Right ventricle myocardium inferior (tissue), 1 donor: ENCODE data around the gene SPTBN1. TPM values are rescaled to one million over a fixed set of nuclear protein-coding genes. Genes with fewer than 3 reads are reported as not detected.

Experiments
- ATAC-seq: fragments of 200-7000 bp; cut with Tn5 transposase; one replicate; pipeline ENCODE4 v1.9.1; 2020; ENCODE audit warnings: mild to moderate bottlenecking, moderate library complexity
- DNase-seq: peaks from one replicate; pipeline ENCODE4 v3.0.0; 2021; ENCODE audit errors: missing footprints
- intact Hi-C: fragments of 100-400 bp; cut with DNase I; formaldehyde crosslinking; loops from one replicate; pipeline ENCODE4 v1.11.0; 2022
- total RNA-seq: library from RNA; stranded (reverse); fragmentation: NEBNext Ultra II Directional; extraction: Animal tissue kit (Norgen Biotek cat#: 25700); gene quantifications from one replicate; pipeline ENCODE4 v1.2.1, GENCODE V29; 2021
- donor health status: DM: no; HTN: yes; CAD: no; lungs with severe emphysema.

Gene SPTBN1
- total RNA-seq, 1 donor from 2014 or later = 439 TPM

GRCh38 chr2:54587171-54588016, 131.3 kb downstream of the SPTBN1 start:
- no peak for DNase-seq
- intact Hi-C loops = no loop called here
- ATAC-seq = no peak

GRCh38 chr2:54588244-54588899, 132.2 kb downstream of the SPTBN1 start:
- ATAC-seq (no peak), DNase-seq (no peak)
- intact Hi-C loops = no loop called here

- intact Hi-C loops = no loop called here
- DNase-seq (no peak), ATAC-seq (no peak)
Observed at GRCh38 chr2:54589038-54589339, 132.9 kb downstream of the SPTBN1 start.

- intact Hi-C loops = no loop called here
- ATAC-seq = peak; percentile 27
- DNase-seq = no peak
Observed at GRCh38 chr2:54589340-54590215, 133.5 kb downstream of the SPTBN1 start.

- no peak for DNase-seq
- intact Hi-C loops = no loop called here
- ATAC-seq = no peak
Observed at GRCh38 chr2:54590216-54591120, 134.3 kb downstream of the SPTBN1 start.

GRCh38 chr2:54591551-54591950, 135.4 kb downstream of the SPTBN1 start:
- intact Hi-C loops = no loop called here
- DNase-seq = no peak
- ATAC-seq = no peak

GRCh38 chr2:54593249-54593648, 137.1 kb downstream of the SPTBN1 start:
- DNase-seq (no peak), ATAC-seq (no peak)
- intact Hi-C loops = no loop called here

GRCh38 chr2:54594048-54594447, 137.9 kb downstream of the SPTBN1 start:
- no peak for ATAC-seq
- intact Hi-C loops = no loop called here
- DNase-seq = no peak

- ATAC-seq = no peak
- intact Hi-C loops = no loop called here
- DNase-seq = no peak
Observed at GRCh38 chr2:54595161-54595803, 139.2 kb downstream of the SPTBN1 start.

GRCh38 chr2:54595999-54596902, 140.1 kb downstream of the SPTBN1 start:
- no peak for DNase-seq
- ATAC-seq = peak; percentile 82
- intact Hi-C loops = no loop called here

GRCh38 chr2:54597153-54597848, 141.2 kb downstream of the SPTBN1 start:
- ATAC-seq = peak; percentile 62
- DNase-seq = no peak
- intact Hi-C loops = no loop called here

- ATAC-seq = no peak
- no peak for DNase-seq
- intact Hi-C loops = no loop called here
Observed at GRCh38 chr2:54598347-54599325, 142.5 kb downstream of the SPTBN1 start.

- DNase-seq (no peak), ATAC-seq (no peak)
- intact Hi-C loops = no loop called here
Observed at GRCh38 chr2:54599326-54599710, 143.2 kb downstream of the SPTBN1 start.

- intact Hi-C loops = loop anchor here (5.0 kb wide), 1 partner anchor 37 kb away; no protein-coding TSS in a partner anchor
- DNase-seq = no peak
- peak; percentile 20 for ATAC-seq
Observed at GRCh38 chr2:54599914-54600313, 143.8 kb downstream of the SPTBN1 start.

GRCh38 chr2:54601339-54601738, 145.2 kb downstream of the SPTBN1 start:
- no peak for ATAC-seq
- no peak for DNase-seq
- intact Hi-C loops = loop anchor here (5.0 kb wide), 1 partner anchor 36 kb away; no protein-coding TSS in a partner anchor
